Measurements from ENCODE around the gene INMT.

- TF ChIP-seq CTCF (IDR thresholded peaks at IDR 0.05) (no peak), TAF1 (IDR thresholded peaks at IDR 0.05; ENCODE audit: borderline replicate concordance, low read depth, low read length) (no peak), MXI1 (IDR thresholded peaks at IDR 0.05; ENCODE audit: low read depth, low read length) (no peak), NFIC (IDR thresholded peaks at IDR 0.05; ENCODE audit: borderline replicate concordance) (no peak), SMC3 (IDR thresholded peaks at IDR 0.05; ENCODE audit: low read depth, low read length) (no peak), JUND (IDR thresholded peaks at IDR 0.05) (no peak)
Observed at GRCh38 chr7:30797176-30798040, 45.5 kb downstream of the INMT start.

Measured in SK-N-SH (cell line).